GM12878 (cell line): ENCODE measurements around the gene KLHL8. TPM values are rescaled to one million over a fixed set of nuclear protein-coding genes. Genes with fewer than 3 reads are reported as not detected.
A peak's percentile ranks its signal among the peaks of the same experiment; 100 is the strongest.

Experiments
- ATAC-seq: fragments of 200-7000 bp; cut with Tn5 transposase; 3 replicates; pipeline ENCODE4 v1.9.1; 2020; ENCODE audit warnings: mild to moderate bottlenecking, moderate library complexity
- BruUV-seq: library from RNA; stranded (reverse); fragments of 400-500 nt; replicated peaks from 2 replicates; lab custom pipeline; 2021; lab: Mats Ljungman, UMichigan
- CTCF ChIA-PET: fragments of 300-600 bp; sonication (Branson Sonifier 250); formaldehyde crosslinking; extraction: SDS; loops from one replicate; lab custom pipeline; 2021; ENCODE audit warnings: inconsistent platforms; lab: Yijun Ruan, JAX
- POLR2A ChIA-PET: fragments of 350-600 bp; formaldehyde crosslinking; extraction: SDS; loops from one replicate; lab custom pipeline; 2021; ENCODE audit warnings: inconsistent platforms; lab: Charles Lee
- RAD21 ChIA-PET: fragments of 300-600 bp; sonication (Branson Sonifier 250); formaldehyde crosslinking; loops from one replicate; lab custom pipeline; 2023; ENCODE audit warnings: antibody characterized with exemption; ENCODE audit not compliant: unreplicated experiment; lab: Charles Lee
- SMC1A ChIA-PET: fragments of 300-600 bp; sonication (Branson Sonifier 250); formaldehyde crosslinking; loops from one replicate; lab custom pipeline; 2023; ENCODE audit not compliant: unreplicated experiment, uncharacterized antibody; lab: Charles Lee
- DNase-seq: peaks from one replicate; pipeline ENCODE4 v3.0.0-alpha.2; 2011; ENCODE audit warnings: low read depth, low spot score
- FAIRE-seq: peaks from 3 replicates; lab custom pipeline; 2011; peaks lifted over from hg19 to GRCh38; lab: Jason Lieb, UNC
- H2AFZ ChIP-seq: 2 replicates; pipeline ENCODE4 v1.6.0; 2011; ENCODE audit warnings: low read depth, low read length, control low read depth; ENCODE audit not compliant: control insufficient read depth
- H3K27ac ChIP-seq: 2 replicates; pipeline ENCODE4 v1.5.1; 2011; ENCODE audit warnings: control low read depth; ENCODE audit not compliant: control insufficient read depth, insufficient read depth
- H3K27me3 ChIP-seq, 2 experiments: replicated peaks in 1 of 2; 2 replicates each; pipeline versions ENCODE4 v1.6.0 to v1.6.1; 2011; ENCODE audit warnings: low read length in 1 of 2; ENCODE audit not compliant: control insufficient read depth in 2 of 2, insufficient read depth in 2 of 2
- H3K36me3 ChIP-seq, 2 experiments: 2 replicates each; pipeline ENCODE4 v1.5.1; 2011; ENCODE audit warnings: low read length in 1 of 2; ENCODE audit not compliant: control insufficient read depth in 2 of 2, insufficient read depth in 2 of 2
- H3K4me1 ChIP-seq: 2 replicates; pipeline ENCODE4 v1.6.1; 2011; ENCODE audit warnings: mild to moderate bottlenecking, low read length, moderate library complexity, mixed read lengths; ENCODE audit not compliant: control insufficient read depth, insufficient read depth
- H3K4me2 ChIP-seq: 2 replicates; pipeline ENCODE4 v1.6.0; 2011; ENCODE audit warnings: control low read depth; ENCODE audit not compliant: control insufficient read depth, insufficient read depth
- H3K4me3 ChIP-seq: fragments of 200-600 bp; sonication (generic); 2 replicates; pipeline ENCODE4 v1.5.1; 2016
- H3K79me2 ChIP-seq: 2 replicates; pipeline ENCODE4 v1.6.0; 2011; ENCODE audit warnings: low read length; ENCODE audit not compliant: control insufficient read depth, insufficient read depth
- H3K9ac ChIP-seq: 2 replicates; pipeline ENCODE4 v1.8.0; 2011; ENCODE audit warnings: low read length, control low read depth, mixed read lengths; ENCODE audit not compliant: control insufficient read depth, insufficient read depth
- H3K9me3 ChIP-seq: replicated peaks from 3 replicates; pipeline ENCODE4 v1.5.1; 2011; ENCODE audit warnings: mild to moderate bottlenecking, low read length; ENCODE audit not compliant: control insufficient read depth, insufficient read depth
- H4K20me1 ChIP-seq: 2 replicates; pipeline ENCODE4 v1.6.0; 2011; ENCODE audit not compliant: control insufficient read depth, insufficient read depth
- CBFB ChIP-seq: IDR thresholded peaks from 2 replicates; pipeline ENCODE4 v1.6.1; 2016; ENCODE audit warnings: antibody characterized with exemption, low read depth
- CBX5 ChIP-seq: sonication (generic); IDR thresholded peaks from 2 replicates; pipeline ENCODE4 v1.6.1; 2016; ENCODE audit warnings: low read depth, moderate library complexity, mild to moderate bottlenecking, inconsistent platforms
- KAT2A ChIP-seq: conservative IDR thresholded peaks from 2 replicates; pipeline ENCODE4 v1.6.1; 2011; ENCODE audit warnings: low read depth, low read length; ENCODE audit not compliant: control insufficient read depth
- RCOR1 ChIP-seq: conservative IDR thresholded peaks from 2 replicates; pipeline ENCODE4 v1.6.1; 2012; ENCODE audit warnings: low read depth, low read length, improper control_type of control experiment
- TCF3 ChIP-seq: IDR thresholded peaks from 2 replicates; pipeline ENCODE4 v1.6.1; 2012; ENCODE audit warnings: low read depth, mild to moderate bottlenecking, low read length, borderline replicate concordance; ENCODE audit not compliant: insufficient read depth
- WGBS: methylation state at CpG from one replicate; pipeline ENCODE4 v1.1.6; 2016; ENCODE audit warnings: low lambda C conversion rate; ENCODE audit not compliant: insufficient replicate concordance, insufficient coverage; ENCODE audit errors: missing lambda C conversion rate; 5-methylcytosine and 5-hydroxymethylcytosine counted together
- in situ Hi-C: fragments of 300-500 bp; cut with MboI; formaldehyde crosslinking; loops from 9 replicates; pipeline ENCODE4 v1.14.3; 2018; ENCODE audit warnings: mixed read lengths
- intact Hi-C: fragments of 100-400 bp; cut with micrococcal nuclease; formaldehyde crosslinking; loops from one replicate; pipeline ENCODE4 v1.14.2; 2022; ENCODE audit not compliant: unreplicated experiment
- polyA plus RNA-seq, 11 experiments: library from polyadenylated mRNA; depleted of rRNA in 4 of 11; unstranded in 6 of 11; stranded (reverse) in 5 of 11; fragments of >200 nt; fragmentation: Nextera tagmentation in 4 of 11; fragmentation: Illumina TruSeq in 1 of 11; extraction: Ambion mirVana in 4 of 11; extraction: Trizol in 1 of 11; gene quantifications; 1 replicate in 1 of 11; 2 replicates in 10 of 11; pipeline versions ENCODE4 v1.2.1 to v1.2.3, GENCODE V29; 2011 to 2016; ENCODE audit warnings: inconsistent platforms in 2 of 11, missing spikeins in 2 of 11, low read depth in 1 of 11
- total RNA-seq, 4 experiments: library from RNA; depleted of rRNA in 3 of 4; stranded (reverse); fragments of >200 nt in 3 of 4; fragmentation: Illumina TruSeq in 1 of 4; extraction: Trizol in 1 of 4; gene quantifications; 2 replicates each; pipeline versions ENCODE4 v1.2.1 to v1.2.3, GENCODE V29; 2013 to 2021
- TF ChIP-seq, protein P1 (sequence below): IDR thresholded peaks from 2 replicates; pipeline ENCODE4 v1.6.1; 2011; ENCODE audit warnings: low read depth, low read length, improper control_type of control experiment, borderline replicate concordance
- TF ChIP-seq, protein P2 (sequence below): fragments of 450-650 bp; IDR thresholded peaks from 2 replicates; pipeline ENCODE4 v1.6.1; 2017; ENCODE audit warnings: mild to moderate bottlenecking, low read depth, inconsistent platforms; ENCODE audit not compliant: poor library complexity, severe bottlenecking
- TF ChIP-seq, protein P3 (sequence below): fragments of 450-650 bp; IDR thresholded peaks from 2 replicates; pipeline ENCODE4 v1.6.1; 2014; ENCODE audit warnings: mild to moderate bottlenecking

The KLHL8 gene
- total and polyA plus RNA-seq, 10 of the 15 experiments (the other 5 are each of a cell fraction or from before 2014, with no cell fraction given): 4.5 to 13.1 (median 9.0) TPM

DNA sequence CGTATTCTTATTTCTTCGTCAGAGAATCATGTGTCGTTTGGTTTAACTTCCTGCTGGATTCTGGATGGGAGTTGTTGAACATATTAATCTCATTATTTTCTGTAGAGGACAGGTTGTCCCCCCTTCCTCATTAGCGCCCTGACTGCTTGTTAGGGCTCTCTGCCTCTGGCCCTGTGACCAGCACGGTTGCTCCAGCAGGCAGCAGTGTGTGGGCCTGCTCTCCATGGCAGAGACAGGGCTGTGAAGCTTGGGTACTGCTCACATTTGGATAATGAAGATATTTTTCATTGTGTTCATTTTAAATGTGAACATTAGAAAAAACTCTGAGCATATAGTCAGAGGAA lies 102.7 kb downstream of the KLHL8 start (continued):
- TF ChIP-seq, protein P1, sequence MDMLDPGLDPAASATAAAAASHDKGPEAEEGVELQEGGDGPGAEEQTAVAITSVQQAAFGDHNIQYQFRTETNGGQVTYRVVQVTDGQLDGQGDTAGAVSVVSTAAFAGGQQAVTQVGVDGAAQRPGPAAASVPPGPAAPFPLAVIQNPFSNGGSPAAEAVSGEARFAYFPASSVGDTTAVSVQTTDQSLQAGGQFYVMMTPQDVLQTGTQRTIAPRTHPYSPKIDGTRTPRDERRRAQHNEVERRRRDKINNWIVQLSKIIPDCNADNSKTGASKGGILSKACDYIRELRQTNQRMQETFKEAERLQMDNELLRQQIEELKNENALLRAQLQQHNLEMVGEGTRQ: no peak
- TF ChIP-seq RCOR1 (no peak), KAT2A (no peak), CBX5 (no peak)

DNA sequence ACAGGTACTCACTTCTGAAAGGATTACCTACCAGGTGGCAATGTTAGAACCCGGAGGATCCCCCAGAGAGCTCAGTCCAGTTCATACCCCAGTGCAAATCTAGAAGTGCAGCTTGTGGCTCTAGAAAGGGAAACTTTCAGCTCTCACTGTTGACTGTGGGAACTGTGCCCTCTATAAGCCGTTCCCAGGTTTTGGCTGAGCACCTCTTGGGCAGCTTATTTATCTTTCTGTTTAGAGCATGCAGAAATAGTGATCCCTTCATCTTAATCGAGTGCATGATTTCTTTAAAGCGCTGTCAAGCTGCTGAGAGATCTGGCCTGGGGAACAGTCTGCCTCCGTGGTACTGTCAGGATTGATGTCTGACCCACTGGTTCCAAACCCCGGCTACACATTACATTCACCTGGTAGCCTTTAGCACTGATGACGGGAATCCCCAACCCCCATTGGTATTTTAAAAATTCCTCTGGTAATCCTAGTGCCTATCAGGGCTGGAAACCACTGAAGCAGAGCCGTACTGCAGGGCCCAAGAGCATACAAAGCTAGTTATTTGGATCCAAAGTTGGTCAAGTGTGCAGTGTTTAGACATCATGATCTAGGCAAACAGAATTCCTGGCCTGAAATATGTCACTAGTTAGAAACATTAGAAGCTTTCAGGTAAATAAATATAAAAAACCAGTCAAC lies 103.2 kb downstream of the KLHL8 start:
- WGBS: 90% methylated on average over 8 of the region's 8 CpGs
- Histone ChIP-seq H3K4me3 (no peak overlapping the region), H3K9me3 (no peaks in the 10 kb centered on the region; the same call in 2 of the 3 replicates), H3K27ac (no peak overlapping the region), H3K79me2 (peaks cover 12% of the 10 kb centered on the region), H2AFZ (no peak overlapping the region), H3K4me1 (no peaks in the 10 kb centered on the region; the same call in 1 of the 2 replicates)
- POLR2A ChIA-PET: interaction anchor here (1.1 kb wide), 1 partner anchor 80 kb away, joined by 3 read pairs; no protein-coding TSS in a partner anchor
- ATAC-seq: no peak
- TF ChIP-seq CBFB: no peak
- TF ChIP-seq, protein P2, sequence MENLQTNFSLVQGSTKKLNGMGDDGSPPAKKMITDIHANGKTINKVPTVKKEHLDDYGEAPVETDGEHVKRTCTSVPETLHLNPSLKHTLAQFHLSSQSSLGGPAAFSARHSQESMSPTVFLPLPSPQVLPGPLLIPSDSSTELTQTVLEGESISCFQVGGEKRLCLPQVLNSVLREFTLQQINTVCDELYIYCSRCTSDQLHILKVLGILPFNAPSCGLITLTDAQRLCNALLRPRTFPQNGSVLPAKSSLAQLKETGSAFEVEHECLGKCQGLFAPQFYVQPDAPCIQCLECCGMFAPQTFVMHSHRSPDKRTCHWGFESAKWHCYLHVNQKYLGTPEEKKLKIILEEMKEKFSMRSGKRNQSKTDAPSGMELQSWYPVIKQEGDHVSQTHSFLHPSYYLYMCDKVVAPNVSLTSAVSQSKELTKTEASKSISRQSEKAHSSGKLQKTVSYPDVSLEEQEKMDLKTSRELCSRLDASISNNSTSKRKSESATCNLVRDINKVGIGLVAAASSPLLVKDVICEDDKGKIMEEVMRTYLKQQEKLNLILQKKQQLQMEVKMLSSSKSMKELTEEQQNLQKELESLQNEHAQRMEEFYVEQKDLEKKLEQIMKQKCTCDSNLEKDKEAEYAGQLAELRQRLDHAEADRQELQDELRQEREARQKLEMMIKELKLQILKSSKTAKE: no peak
- TF ChIP-seq, protein P3, sequence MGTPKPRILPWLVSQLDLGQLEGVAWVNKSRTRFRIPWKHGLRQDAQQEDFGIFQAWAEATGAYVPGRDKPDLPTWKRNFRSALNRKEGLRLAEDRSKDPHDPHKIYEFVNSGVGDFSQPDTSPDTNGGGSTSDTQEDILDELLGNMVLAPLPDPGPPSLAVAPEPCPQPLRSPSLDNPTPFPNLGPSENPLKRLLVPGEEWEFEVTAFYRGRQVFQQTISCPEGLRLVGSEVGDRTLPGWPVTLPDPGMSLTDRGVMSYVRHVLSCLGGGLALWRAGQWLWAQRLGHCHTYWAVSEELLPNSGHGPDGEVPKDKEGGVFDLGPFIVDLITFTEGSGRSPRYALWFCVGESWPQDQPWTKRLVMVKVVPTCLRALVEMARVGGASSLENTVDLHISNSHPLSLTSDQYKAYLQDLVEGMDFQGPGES: no peak
- TF ChIP-seq TCF3: no peak
- TF ChIP-seq, all 136 proteins: peak for 0
- intact Hi-C loops (no loop called here), in situ Hi-C loops (no loop called here)
- Histone ChIP-seq H3K4me2 (no peak overlapping the region), H3K36me3 (peaks cover 17 to 57% of the 10 kb centered on the region in 2 experiments), H4K20me1 (no peaks in the 10 kb centered on the region), H3K9ac (no peak overlapping the region), H3K27me3 (no peaks in the 10 kb centered on the region)
- FAIRE-seq (no peak), DNase-seq (no peak)
- SMC1A ChIA-PET: interaction anchor here (1.1 to 3.7 kb wide), 3 partner anchors 11 to 164 kb away, joined by 3 to 19 read pairs (median 11); no protein-coding TSS in a partner anchor
- TSS peak; percentile 9 for BruUV-seq
- CTCF ChIA-PET: interaction anchor here (4.6 kb wide), 1 partner anchor 195 kb away, joined by 21 read pairs; no protein-coding TSS in a partner anchor
- RAD21 ChIA-PET: no interaction called here
